OCI-LY7 (cell line): Measurements from ENCODE around the gene ITSN2.

Source experiments
- EZH2phosphoT487 ChIP-seq: fragments of 200-600 bp; sonication (generic); IDR thresholded peaks from 2 replicates; pipeline ENCODE4 v1.6.1; 2018; ENCODE audit warnings: low read depth, borderline replicate concordance, mild to moderate bottlenecking, mixed run types, antibody characterized with exemption, low read length, moderate library complexity, mixed read lengths
- TF ChIP-seq, protein P1 (sequence below): fragments of 200-600 bp; sonication (generic); conservative IDR thresholded peaks from 2 replicates; pipeline ENCODE4 v1.5.1; 2014; ENCODE audit warnings: mild to moderate bottlenecking, antibody characterized with exemption, low read length, moderate library complexity, mixed read lengths

DNA sequence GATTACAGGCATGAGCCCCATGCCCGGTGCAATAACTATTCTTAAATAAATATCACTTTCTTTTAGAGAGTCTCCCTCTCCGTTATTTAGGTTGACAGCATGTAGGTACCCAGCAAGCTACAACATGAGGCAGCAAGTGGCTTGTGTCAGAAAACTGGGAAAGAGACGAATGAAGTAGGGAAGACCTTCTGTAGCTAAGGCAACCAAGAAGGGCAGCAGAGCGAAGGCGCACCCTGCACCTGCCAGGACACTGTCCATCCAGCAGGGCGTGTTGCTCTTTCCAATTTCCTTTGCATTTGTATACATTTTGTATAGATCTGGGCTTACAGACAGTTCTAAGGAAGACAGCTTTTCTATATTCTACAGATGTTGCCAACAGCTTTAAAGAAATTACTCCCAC is 137.4 kb downstream of the ITSN2 start:
- TF ChIP-seq EZH2phosphoT487, result no peak
- TF ChIP-seq, protein P1, sequence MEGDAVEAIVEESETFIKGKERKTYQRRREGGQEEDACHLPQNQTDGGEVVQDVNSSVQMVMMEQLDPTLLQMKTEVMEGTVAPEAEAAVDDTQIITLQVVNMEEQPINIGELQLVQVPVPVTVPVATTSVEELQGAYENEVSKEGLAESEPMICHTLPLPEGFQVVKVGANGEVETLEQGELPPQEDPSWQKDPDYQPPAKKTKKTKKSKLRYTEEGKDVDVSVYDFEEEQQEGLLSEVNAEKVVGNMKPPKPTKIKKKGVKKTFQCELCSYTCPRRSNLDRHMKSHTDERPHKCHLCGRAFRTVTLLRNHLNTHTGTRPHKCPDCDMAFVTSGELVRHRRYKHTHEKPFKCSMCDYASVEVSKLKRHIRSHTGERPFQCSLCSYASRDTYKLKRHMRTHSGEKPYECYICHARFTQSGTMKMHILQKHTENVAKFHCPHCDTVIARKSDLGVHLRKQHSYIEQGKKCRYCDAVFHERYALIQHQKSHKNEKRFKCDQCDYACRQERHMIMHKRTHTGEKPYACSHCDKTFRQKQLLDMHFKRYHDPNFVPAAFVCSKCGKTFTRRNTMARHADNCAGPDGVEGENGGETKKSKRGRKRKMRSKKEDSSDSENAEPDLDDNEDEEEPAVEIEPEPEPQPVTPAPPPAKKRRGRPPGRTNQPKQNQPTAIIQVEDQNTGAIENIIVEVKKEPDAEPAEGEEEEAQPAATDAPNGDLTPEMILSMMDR, result no peak
